HFFc6 (cell line): ENCODE data around the gene EARS2. TPM values are rescaled to one million over a fixed set of nuclear protein-coding genes. Genes with fewer than 3 reads are reported as not detected.

ENCODE experiments used
- DNase-seq: peaks from one replicate; pipeline ENCODE4 v3.0.0-alpha.2; 2018
- H3K27ac Mint-ChIP-seq: 2 replicates; pipeline ENCODE4 v1.8.0; 2020; ENCODE audit warnings: mild to moderate bottlenecking, mixed read lengths
- H3K27me3 Mint-ChIP-seq: 2 replicates; pipeline ENCODE4 v1.8.0; 2021; ENCODE audit warnings: mild to moderate bottlenecking, moderate library complexity, mixed read lengths; ENCODE audit not compliant: insufficient read depth
- H3K36me3 Mint-ChIP-seq: 2 replicates; pipeline ENCODE4 v1.8.0; 2021; ENCODE audit warnings: low read depth, mixed read lengths
- H3K4me1 Mint-ChIP-seq: 2 replicates; pipeline ENCODE4 v1.8.0; 2020; ENCODE audit warnings: low read depth, mixed read lengths
- H3K4me3 Mint-ChIP-seq: 2 replicates; pipeline ENCODE4 v1.8.0; 2020; ENCODE audit warnings: mild to moderate bottlenecking, moderate library complexity, mixed read lengths
- H3K9me3 Mint-ChIP-seq: 2 replicates; pipeline ENCODE4 v1.8.0; 2020; ENCODE audit warnings: mild to moderate bottlenecking, mixed read lengths
- total RNA-seq, 6 experiments: library from RNA; stranded (reverse); fragmentation: NEBNext Ultra II Directional; extraction: Animal tissue kit (Norgen Biotek cat#: 25700); gene quantifications; 2 replicates in 1 of 6; 3 replicates in 5 of 6; pipeline ENCODE4 v1.2.3, GENCODE V29; 2021
- TF ChIP-seq, protein P1 (sequence below): fragments of 200-600 bp; sonication (generic); IDR thresholded peaks from 2 replicates; pipeline ENCODE4 v1.5.0; 2021; ENCODE audit warnings: antibody characterized with exemption, mild to moderate bottlenecking

The EARS2 gene
- total RNA-seq, 6 experiments from 2014 or later: 22.1 to 30.8 (median 27.0) TPM

DNA sequence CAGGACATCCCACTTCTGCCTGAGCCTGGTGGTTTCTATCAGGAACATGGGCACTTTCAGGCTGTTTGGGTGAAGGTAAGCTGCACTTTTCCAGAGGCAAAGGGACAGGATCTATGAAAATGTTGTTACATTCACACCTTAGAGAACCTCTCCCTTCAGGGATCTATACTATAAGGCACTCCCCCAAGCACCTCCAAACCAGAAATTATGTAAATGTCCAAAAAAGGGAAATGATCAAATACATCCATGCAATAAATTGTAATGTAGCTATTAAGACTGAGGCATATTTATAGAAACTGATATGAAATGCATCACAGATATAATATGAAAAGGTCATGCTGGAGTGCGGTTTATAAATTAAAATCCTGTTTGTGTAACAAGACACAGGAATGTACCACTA, 80.9 kb downstream of the EARS2 start:
- Mint-ChIP-seq H3K4me1 (no peaks in the 10 kb centered on the region), H3K9me3 (no peaks in the 10 kb centered on the region), H3K27me3 (no peaks in the 10 kb centered on the region), H3K4me3 (no peak overlapping the region), H3K36me3 (peaks cover 28% of the 10 kb centered on the region), H3K27ac (no peak overlapping the region)
- TF ChIP-seq, protein P1, sequence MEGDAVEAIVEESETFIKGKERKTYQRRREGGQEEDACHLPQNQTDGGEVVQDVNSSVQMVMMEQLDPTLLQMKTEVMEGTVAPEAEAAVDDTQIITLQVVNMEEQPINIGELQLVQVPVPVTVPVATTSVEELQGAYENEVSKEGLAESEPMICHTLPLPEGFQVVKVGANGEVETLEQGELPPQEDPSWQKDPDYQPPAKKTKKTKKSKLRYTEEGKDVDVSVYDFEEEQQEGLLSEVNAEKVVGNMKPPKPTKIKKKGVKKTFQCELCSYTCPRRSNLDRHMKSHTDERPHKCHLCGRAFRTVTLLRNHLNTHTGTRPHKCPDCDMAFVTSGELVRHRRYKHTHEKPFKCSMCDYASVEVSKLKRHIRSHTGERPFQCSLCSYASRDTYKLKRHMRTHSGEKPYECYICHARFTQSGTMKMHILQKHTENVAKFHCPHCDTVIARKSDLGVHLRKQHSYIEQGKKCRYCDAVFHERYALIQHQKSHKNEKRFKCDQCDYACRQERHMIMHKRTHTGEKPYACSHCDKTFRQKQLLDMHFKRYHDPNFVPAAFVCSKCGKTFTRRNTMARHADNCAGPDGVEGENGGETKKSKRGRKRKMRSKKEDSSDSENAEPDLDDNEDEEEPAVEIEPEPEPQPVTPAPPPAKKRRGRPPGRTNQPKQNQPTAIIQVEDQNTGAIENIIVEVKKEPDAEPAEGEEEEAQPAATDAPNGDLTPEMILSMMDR: no peak
- no peak for DNase-seq

Other genes with a start within 250 kb of the EARS2 start
- 10 to 100 TPM; 17.7 to 21.2 (median 19.7) TPM for gene COG7, start 104.2 kb downstream of the EARS2 start, total RNA-seq
- gene GGA2, start 46.9 kb downstream of the EARS2 start, total RNA-seq: 10 to 100 TPM; 28.1 to 38.0 (median 35.7) TPM
- gene UBFD1, start 377 bp upstream of the EARS2 start, total RNA-seq: 100 to 1,000 TPM in 3 of 6 experiments, 10 to 100 TPM in 3; 94.1 to 130 (median 99.2) TPM
- gene NDUFAB1, start 39.0 kb upstream of the EARS2 start, total RNA-seq: 100 to 1,000 TPM in 1 of 6 experiments, 10 to 100 TPM in 5; 79.4 to 101 (median 89.0) TPM
- 10 to 100 TPM; 10.5 to 13.9 (median 12.2) TPM for gene PALB2, start 84.0 kb upstream of the EARS2 start, total RNA-seq
- 10 to 100 TPM; 70.5 to 80.9 (median 76.4) TPM for gene DCTN5, start 84.1 kb upstream of the EARS2 start, total RNA-seq
- gene PLK1, start 121.5 kb upstream of the EARS2 start, total RNA-seq: 100 to 1,000 TPM in 2 of 6 experiments, 10 to 100 TPM in 4; 40.5 to 105 (median 97.2) TPM
- gene ERN2, start 155.9 kb upstream of the EARS2 start, total RNA-seq: not detected
- gene CHP2, start 197.7 kb upstream of the EARS2 start, total RNA-seq: not detected